CD4-positive, alpha-beta T cell (primary cell): ENCODE measurements around the gene ARHGAP15. TPM values are rescaled to one million over a fixed set of nuclear protein-coding genes. Genes with fewer than 3 reads are reported as not detected.

ENCODE experiments used
- ATAC-seq: fragments of 200-7000 bp; cut with Tn5 transposase; one replicate; pipeline ENCODE4 v1.10.0; 2022; ENCODE audit warnings: mild to moderate bottlenecking; ENCODE audit not compliant: poor library complexity
- CTCF ChIA-PET: fragments of 350-600 bp; sonication (Branson Sonifier 250); formaldehyde crosslinking; loops from one replicate; lab custom pipeline; 2021; ENCODE audit warnings: antibody characterized with exemption, inconsistent platforms; lab: Charles Lee
- POLR2A ChIA-PET: fragments of 350-600 bp; sonication (Branson Sonifier 250); formaldehyde crosslinking; loops from one replicate; lab custom pipeline; 2021; ENCODE audit warnings: antibody characterized with exemption, inconsistent platforms; lab: Charles Lee
- DNase-seq, 14 experiments: peaks; one replicate each; pipeline ENCODE4 v3.0.0-alpha.2; 2013 to 2020; ENCODE audit warnings: mixed read lengths in 2 of 14
- H3K27ac ChIP-seq, 2 donors: one replicate each; pipeline versions ENCODE4 v1.5.1 to v1.7.0; 2013; ENCODE audit warnings: low read length in 2 of 2, low read depth in 1 of 2, mild to moderate bottlenecking in 1 of 2
- H3K27me3 ChIP-seq, 2 experiments: 1 replicate in 1 of 2; 2 replicates in 1 of 2; pipeline versions ENCODE4 v1.6.1 to v1.7.0; 2013; ENCODE audit warnings: low read length in 2 of 2, control low read depth in 1 of 2, mild to moderate bottlenecking in 1 of 2, moderate library complexity in 1 of 2; ENCODE audit not compliant: insufficient read depth in 2 of 2, control insufficient read depth in 1 of 2
- H3K36me3 ChIP-seq: one replicate; pipeline ENCODE4 v1.6.1; 2013; ENCODE audit warnings: low read length, control low read depth; ENCODE audit not compliant: insufficient read depth
- H3K4me1 ChIP-seq: one replicate; pipeline ENCODE4 v1.6.1; 2013; ENCODE audit warnings: low read length, control low read depth; ENCODE audit not compliant: insufficient read depth
- H3K4me3 ChIP-seq: one replicate; pipeline ENCODE4 v1.5.1; 2013; ENCODE audit warnings: mild to moderate bottlenecking, low read length, moderate library complexity
- H3K9me3 ChIP-seq, 2 experiments: 1 replicate in 1 of 2; 2 replicates in 1 of 2; pipeline versions ENCODE4 v1.6.1 to v1.7.0; 2013; ENCODE audit warnings: low read length in 2 of 2, mild to moderate bottlenecking in 2 of 2, control low read depth in 1 of 2, moderate library complexity in 1 of 2; ENCODE audit not compliant: control insufficient read depth in 1 of 2, insufficient read depth in 1 of 2
- H3K27ac Mint-ChIP-seq: one replicate; pipeline ENCODE4 v1.8.0; 2020; ENCODE audit warnings: mixed read lengths
- H3K27me3 Mint-ChIP-seq: one replicate; pipeline ENCODE4 v1.8.0; 2021; ENCODE audit warnings: mixed read lengths
- H3K36me3 Mint-ChIP-seq: one replicate; pipeline ENCODE4 v1.8.0; 2021; ENCODE audit warnings: low read depth, mixed read lengths
- H3K4me1 Mint-ChIP-seq: one replicate; pipeline ENCODE4 v1.8.0; 2021; ENCODE audit warnings: low read depth, mixed read lengths
- H3K4me3 Mint-ChIP-seq: one replicate; pipeline ENCODE4 v1.8.0; 2020; ENCODE audit warnings: mild to moderate bottlenecking, mixed read lengths
- H3K9me3 Mint-ChIP-seq: one replicate; pipeline ENCODE4 v1.8.0; 2020; ENCODE audit warnings: mixed read lengths
- intact Hi-C, 2 experiments: fragments of 100-400 bp; cut with DNase I in 1 of 2; cut with micrococcal nuclease in 1 of 2; formaldehyde crosslinking; loops; one replicate each; pipeline versions ENCODE4 v1.15.1 to v1.9.0; 2023 to 2025; cut with DNase I, micrococcal nuclease
- total RNA-seq, 174 experiments: library from RNA in 2 of 174; stranded (reverse) in 2 of 174; gene quantifications; one replicate each; pipeline ENCODE4 v1.2.3 and lab custom pipeline; 2021 to 2026
- TF ChIP-seq, protein P1 (sequence below): fragments of 200-600 bp; IDR thresholded peaks from one replicate; pipeline ENCODE4 v1.8.0; 2022; ENCODE audit warnings: antibody characterized with exemption, mild to moderate bottlenecking

Gene ARHGAP15
- total RNA-seq, 2 experiments from 2014 or later = 158 to 165 TPM

DNA sequence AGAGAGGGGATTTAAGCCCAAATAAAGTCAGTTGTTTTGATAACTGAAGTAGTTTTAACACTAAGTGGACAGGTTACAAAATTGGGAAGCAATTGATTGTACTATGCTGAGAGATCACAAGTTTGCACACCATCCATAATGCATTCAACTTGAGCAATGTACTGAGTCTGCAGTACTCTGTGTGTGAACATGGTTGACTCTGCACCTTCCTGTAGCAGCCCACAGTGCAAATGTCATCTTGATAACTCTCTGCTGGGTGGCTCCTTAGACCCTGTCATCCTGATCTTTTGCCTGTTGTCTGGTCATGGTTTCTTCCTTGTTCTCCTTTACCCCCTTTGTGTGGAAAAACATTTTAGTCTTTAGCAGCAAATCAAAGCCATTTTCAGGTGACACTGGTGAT, 168.0 kb downstream of the ARHGAP15 start:
- Mint-ChIP-seq H3K27me3 (no peaks in the 10 kb centered on the region), H3K9me3 (peaks cover 2% of the 10 kb centered on the region), H3K27ac (no peak overlapping the region), H3K4me1 (peaks cover 50% of the 10 kb centered on the region), H3K4me3 (no peak overlapping the region), H3K36me3 (peaks cover 54% of the 10 kb centered on the region)
- H3K27me3 ChIP-seq = no peaks in the 10 kb centered on the region
- DNase-seq (no peak), ATAC-seq (no peak)
- peaks cover 22% of the 10 kb centered on the region for H3K36me3 ChIP-seq
- TF ChIP-seq, protein P1, sequence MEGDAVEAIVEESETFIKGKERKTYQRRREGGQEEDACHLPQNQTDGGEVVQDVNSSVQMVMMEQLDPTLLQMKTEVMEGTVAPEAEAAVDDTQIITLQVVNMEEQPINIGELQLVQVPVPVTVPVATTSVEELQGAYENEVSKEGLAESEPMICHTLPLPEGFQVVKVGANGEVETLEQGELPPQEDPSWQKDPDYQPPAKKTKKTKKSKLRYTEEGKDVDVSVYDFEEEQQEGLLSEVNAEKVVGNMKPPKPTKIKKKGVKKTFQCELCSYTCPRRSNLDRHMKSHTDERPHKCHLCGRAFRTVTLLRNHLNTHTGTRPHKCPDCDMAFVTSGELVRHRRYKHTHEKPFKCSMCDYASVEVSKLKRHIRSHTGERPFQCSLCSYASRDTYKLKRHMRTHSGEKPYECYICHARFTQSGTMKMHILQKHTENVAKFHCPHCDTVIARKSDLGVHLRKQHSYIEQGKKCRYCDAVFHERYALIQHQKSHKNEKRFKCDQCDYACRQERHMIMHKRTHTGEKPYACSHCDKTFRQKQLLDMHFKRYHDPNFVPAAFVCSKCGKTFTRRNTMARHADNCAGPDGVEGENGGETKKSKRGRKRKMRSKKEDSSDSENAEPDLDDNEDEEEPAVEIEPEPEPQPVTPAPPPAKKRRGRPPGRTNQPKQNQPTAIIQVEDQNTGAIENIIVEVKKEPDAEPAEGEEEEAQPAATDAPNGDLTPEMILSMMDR = no peak
- ChIA-PET POLR2A (no interaction called here), CTCF (interaction anchor here (1.2 to 1.6 kb wide), 2 partner anchors 8 to 38 kb away, joined by 3 to 4 read pairs; no protein-coding TSS in a partner anchor)
- H3K9me3 ChIP-seq = no peaks in the 10 kb centered on the region
- intact Hi-C loops = no loop called here
- no peak overlapping the region for H3K27ac ChIP-seq
- no peak overlapping the region for H3K4me3 ChIP-seq
- no peaks in the 10 kb centered on the region for H3K4me1 ChIP-seq

DNA sequence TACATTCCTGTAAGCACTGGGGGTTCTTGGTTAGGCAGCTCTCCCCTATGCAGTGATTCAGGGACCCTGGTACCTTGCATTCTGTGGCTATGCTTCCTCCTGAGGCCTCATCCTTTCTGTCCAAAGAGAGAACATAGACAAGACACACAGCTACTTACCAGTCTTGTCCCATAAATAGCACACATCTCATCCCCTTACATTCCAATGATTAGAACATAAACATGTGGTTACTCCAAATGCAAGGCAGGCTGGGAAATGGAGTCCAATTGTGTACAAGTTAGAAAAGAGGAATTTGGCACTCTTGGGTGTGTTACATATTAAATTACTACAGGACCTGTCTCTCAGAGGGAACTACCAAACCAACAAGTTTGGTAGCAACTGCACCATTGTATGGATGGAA, 171.3 kb downstream of the ARHGAP15 start:
- POLR2A ChIA-PET = no interaction called here
- Mint-ChIP-seq H3K27me3 (no peaks in the 10 kb centered on the region), H3K4me3 (no peak overlapping the region), H3K27ac (no peak overlapping the region), H3K4me1 (peaks cover 41% of the 10 kb centered on the region), H3K36me3 (peaks cover 68% of the 10 kb centered on the region), H3K9me3 (peaks cover 4% of the 10 kb centered on the region)
- CTCF ChIA-PET = no interaction called here
- H3K9me3 ChIP-seq = no peaks in the 10 kb centered on the region
- ATAC-seq (no peak), DNase-seq (no peak)
- intact Hi-C loops = no loop called here
- H3K4me1 ChIP-seq = no peaks in the 10 kb centered on the region
- H3K36me3 ChIP-seq = peaks cover 12% of the 10 kb centered on the region
- TF ChIP-seq, protein P1 = no peak
- H3K27ac ChIP-seq = no peak overlapping the region
- no peak overlapping the region for H3K4me3 ChIP-seq
- no peaks in the 10 kb centered on the region for H3K27me3 ChIP-seq

DNA sequence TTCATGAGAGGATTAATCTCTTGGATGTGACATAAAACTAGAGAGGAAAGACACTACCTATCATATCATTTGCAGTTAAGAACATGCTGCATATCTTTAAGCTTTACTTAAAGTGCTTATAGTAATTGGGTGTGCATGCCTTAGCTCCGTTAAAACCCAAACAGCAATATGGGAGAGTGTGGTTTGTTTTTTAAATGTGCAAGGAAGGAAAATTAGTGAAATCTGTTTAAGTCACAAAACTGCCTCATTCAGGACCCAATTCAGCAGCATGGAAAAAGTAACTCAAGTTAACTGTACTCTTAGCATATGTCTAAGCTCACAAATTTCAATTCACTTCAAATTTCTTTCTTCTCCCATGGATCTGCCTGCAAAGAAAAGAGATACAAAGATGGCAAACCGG, 182.2 kb downstream of the ARHGAP15 start:
- intact Hi-C loops = no loop called here
- ChIA-PET POLR2A (interaction anchor here (1.1 kb wide), 1 partner anchor 10 kb away, joined by 3 read pairs; no protein-coding TSS in a partner anchor), CTCF (interaction anchor here (1.0 to 1.5 kb wide), 2 partner anchors 10 to 15 kb away, joined by 3 read pairs; no protein-coding TSS in a partner anchor)

More for the DNA sequence above, 182.2 kb downstream of the ARHGAP15 start:
- Mint-ChIP-seq H3K4me1 (peaks cover 62% of the 10 kb centered on the region), H3K36me3 (peaks cover 16% of the 10 kb centered on the region), H3K27ac (no peak overlapping the region), H3K27me3 (no peaks in the 10 kb centered on the region), H3K4me3 (no peak overlapping the region), H3K9me3 (no peaks in the 10 kb centered on the region)
- no peak for DNase-seq
- no peak overlapping the region for H3K27ac ChIP-seq
- no peak overlapping the region for H3K4me3 ChIP-seq
- TF ChIP-seq, protein P1 = no peak
- ATAC-seq = no peak
- no peaks in the 10 kb centered on the region for H3K27me3 ChIP-seq
- H3K36me3 ChIP-seq = no peaks in the 10 kb centered on the region
- H3K9me3 ChIP-seq = no peaks in the 10 kb centered on the region
- no peaks in the 10 kb centered on the region for H3K4me1 ChIP-seq
